ENCODE results near the gene ITGB8. TPM values are rescaled to one million over a fixed set of nuclear protein-coding genes. Genes with fewer than 3 reads are reported as not detected.

The ITGB8 gene
- total RNA-seq, 2 experiments from 2014 or later = not detected

DNA sequence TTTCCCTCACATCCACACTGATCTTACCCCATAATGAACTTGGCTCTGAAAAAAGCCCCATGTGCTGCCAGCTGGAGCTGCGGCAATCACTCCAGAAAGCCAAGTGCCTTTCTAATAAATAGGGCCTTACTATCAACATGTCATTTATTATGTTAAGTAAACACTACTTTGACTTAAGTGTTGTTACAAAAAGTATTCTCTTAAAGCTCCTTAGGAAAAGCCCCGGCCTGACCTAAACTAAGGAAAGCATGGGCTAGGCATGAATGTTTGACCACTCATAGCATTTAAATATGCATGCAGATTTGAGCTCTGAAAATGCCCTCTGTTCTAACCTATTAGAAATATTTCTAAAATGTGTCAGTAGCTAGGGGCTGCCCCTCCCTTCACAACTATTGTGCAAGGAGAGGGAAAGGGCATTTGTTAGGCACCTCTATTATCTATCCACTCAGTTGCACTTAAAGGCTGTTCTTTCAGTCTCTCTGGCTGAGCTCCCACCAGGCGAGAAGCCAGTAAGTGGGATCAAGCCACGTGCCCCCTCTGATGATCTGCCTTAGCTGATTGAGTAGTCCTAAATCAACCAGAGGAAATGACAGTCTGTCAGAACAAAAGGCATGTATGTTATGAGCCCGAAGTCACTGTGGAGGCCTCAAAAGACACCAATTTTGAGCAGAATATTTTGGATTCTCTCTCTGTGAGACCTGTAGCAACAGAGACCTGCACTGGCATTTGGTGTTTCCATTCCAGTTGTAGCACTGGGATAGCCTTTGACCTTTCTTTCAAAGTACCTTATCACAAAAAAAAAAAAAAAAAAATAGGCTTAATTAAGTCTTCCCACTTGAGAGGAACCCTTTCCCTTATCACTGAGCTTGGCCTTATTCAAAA, 77.1 kb downstream of the ITGB8 start:
- POLR2A ChIA-PET = no interaction called here
- no peaks in the 10 kb centered on the region for H3K4me1 Mint-ChIP-seq (ENCODE audit: low read depth)
- no peaks in the 10 kb centered on the region for H3K36me3 Mint-ChIP-seq (ENCODE audit: low read depth)
- CTCF ChIA-PET = interaction anchor here (0.7 kb wide), 1 partner anchor 191 kb away, joined by 3 read pairs; no protein-coding TSS in a partner anchor
- H3K9me3 Mint-ChIP-seq = no peaks in the 10 kb centered on the region
- H3K27ac Mint-ChIP-seq = no peak overlapping the region
- no peak for DNase-seq
- TF ChIP-seq, protein P1, sequence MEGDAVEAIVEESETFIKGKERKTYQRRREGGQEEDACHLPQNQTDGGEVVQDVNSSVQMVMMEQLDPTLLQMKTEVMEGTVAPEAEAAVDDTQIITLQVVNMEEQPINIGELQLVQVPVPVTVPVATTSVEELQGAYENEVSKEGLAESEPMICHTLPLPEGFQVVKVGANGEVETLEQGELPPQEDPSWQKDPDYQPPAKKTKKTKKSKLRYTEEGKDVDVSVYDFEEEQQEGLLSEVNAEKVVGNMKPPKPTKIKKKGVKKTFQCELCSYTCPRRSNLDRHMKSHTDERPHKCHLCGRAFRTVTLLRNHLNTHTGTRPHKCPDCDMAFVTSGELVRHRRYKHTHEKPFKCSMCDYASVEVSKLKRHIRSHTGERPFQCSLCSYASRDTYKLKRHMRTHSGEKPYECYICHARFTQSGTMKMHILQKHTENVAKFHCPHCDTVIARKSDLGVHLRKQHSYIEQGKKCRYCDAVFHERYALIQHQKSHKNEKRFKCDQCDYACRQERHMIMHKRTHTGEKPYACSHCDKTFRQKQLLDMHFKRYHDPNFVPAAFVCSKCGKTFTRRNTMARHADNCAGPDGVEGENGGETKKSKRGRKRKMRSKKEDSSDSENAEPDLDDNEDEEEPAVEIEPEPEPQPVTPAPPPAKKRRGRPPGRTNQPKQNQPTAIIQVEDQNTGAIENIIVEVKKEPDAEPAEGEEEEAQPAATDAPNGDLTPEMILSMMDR (IDR thresholded peaks at IDR 0.05) = no peak
- H3K4me3 Mint-ChIP-seq = no peak overlapping the region
- H3K27me3 Mint-ChIP-seq = no peaks in the 10 kb centered on the region
- intact Hi-C loops (cut with micrococcal nuclease) = no loop called here
- no peak for ATAC-seq

DNA sequence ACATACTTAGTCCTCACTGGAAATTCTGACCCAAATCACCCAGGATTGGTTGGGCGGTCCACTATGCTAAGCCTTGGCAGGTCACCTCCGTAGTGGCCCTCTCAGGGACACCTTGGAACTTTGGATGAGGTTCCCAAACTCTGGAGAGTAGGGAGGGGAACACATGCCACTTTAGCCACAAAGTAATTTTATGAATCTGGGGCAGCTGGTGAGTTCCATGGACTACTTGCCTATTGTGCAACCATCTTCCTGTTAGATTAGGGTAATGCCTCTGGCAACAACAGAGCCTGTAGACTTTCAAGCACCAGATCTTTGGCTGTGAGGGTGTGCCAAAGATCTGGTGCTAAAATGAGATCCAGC, 77.7 kb downstream of the ITGB8 start:
- Mint-ChIP-seq H3K36me3 (ENCODE audit: low read depth) (no peaks in the 10 kb centered on the region), H3K9me3 (no peaks in the 10 kb centered on the region), H3K27ac (no peak overlapping the region), H3K4me3 (no peak overlapping the region), H3K4me1 (ENCODE audit: low read depth) (no peaks in the 10 kb centered on the region), H3K27me3 (no peaks in the 10 kb centered on the region)
- ChIA-PET POLR2A (no interaction called here), CTCF (interaction anchor here (0.8 kb wide), 1 partner anchor 9 kb away, joined by 3 read pairs; no protein-coding TSS in a partner anchor)
- intact Hi-C loops (cut with micrococcal nuclease) = no loop called here
- ATAC-seq = no peak
- TF ChIP-seq, protein P1 (IDR thresholded peaks at IDR 0.05) = no peak
- no peak for DNase-seq

DNA sequence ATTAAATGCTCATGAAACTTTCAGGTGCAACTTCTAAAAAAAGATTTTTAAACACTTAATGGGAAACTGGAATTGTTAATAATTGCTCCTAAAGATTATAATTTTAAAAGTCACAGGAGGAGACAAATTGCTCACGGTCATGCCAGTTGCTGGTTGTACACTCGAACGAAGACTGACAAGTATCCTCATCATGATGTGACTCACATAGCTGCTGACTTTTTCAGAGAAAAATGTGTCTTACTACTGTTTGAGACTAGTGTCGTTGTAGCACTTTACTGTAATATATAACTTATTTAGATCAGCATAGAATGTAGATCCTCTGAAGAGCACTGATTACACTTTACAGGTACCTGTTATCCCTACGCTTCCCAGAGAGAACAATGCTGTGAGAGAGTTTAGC, 79.3 kb downstream of the ITGB8 start:
- intact Hi-C loops (cut with micrococcal nuclease) = no loop called here
- no peak overlapping the region for H3K27ac Mint-ChIP-seq
- POLR2A ChIA-PET = no interaction called here
- no peak for ATAC-seq
- no peaks in the 10 kb centered on the region for H3K4me1 Mint-ChIP-seq (ENCODE audit: low read depth)
- DNase-seq = no peak
- CTCF ChIA-PET = no interaction called here
- no peaks in the 10 kb centered on the region for H3K36me3 Mint-ChIP-seq (ENCODE audit: low read depth)
- no peaks in the 10 kb centered on the region for H3K27me3 Mint-ChIP-seq
- no peak overlapping the region for H3K4me3 Mint-ChIP-seq
- TF ChIP-seq, protein P1 (IDR thresholded peaks at IDR 0.05) = no peak
- H3K9me3 Mint-ChIP-seq = no peaks in the 10 kb centered on the region

DNA sequence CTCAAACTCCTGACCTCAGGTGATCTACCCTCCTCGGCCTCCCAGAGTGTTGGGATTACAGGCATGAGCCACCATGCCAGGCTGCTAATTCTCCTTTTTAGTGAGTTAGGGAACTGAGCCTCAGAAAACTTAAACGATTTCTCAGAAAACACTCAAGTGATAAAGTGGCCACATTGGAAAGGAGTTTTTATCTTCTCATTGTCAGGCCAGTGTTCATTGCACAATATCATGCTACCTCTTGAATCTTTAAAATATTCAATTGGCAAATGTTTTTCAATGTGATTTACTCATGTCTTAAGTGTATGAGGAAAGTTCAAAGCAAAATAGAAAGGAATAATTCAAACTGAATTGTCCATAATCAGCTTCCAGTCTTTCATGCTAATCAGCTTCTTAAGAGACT, 80.7 kb downstream of the ITGB8 start:
- DNase-seq = no peak
- no peak for ATAC-seq
- intact Hi-C loops (cut with micrococcal nuclease) = no loop called here
- Mint-ChIP-seq H3K36me3 (ENCODE audit: low read depth) (no peaks in the 10 kb centered on the region), H3K4me3 (no peak overlapping the region), H3K27me3 (no peaks in the 10 kb centered on the region), H3K4me1 (ENCODE audit: low read depth) (no peaks in the 10 kb centered on the region), H3K27ac (no peak overlapping the region), H3K9me3 (no peaks in the 10 kb centered on the region)
- ChIA-PET POLR2A (no interaction called here), CTCF (no interaction called here)
- TF ChIP-seq, protein P1 (IDR thresholded peaks at IDR 0.05) = no peak

DNA sequence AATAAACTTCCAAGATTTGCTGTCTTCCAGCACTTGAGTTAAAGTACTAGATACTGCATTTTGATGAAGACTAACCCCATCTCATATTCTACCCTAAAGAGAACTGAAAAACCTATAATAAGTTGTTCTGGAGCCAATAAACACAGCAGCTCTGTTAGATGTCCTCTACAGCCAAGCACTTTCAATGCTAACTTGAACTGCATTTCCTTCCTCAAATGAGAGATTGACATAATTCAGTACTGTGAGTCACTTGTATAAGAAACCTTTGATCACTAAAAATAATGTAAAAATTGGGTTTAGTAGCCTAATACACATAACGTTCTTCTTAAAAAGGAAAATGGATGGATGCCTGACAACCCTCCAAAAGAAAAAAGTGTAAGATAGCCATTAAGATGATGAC, 81.3 kb downstream of the ITGB8 start:
- ChIA-PET CTCF (no interaction called here), POLR2A (no interaction called here)
- Mint-ChIP-seq H3K9me3 (no peaks in the 10 kb centered on the region), H3K4me3 (no peak overlapping the region), H3K27me3 (no peaks in the 10 kb centered on the region), H3K27ac (no peak overlapping the region), H3K36me3 (ENCODE audit: low read depth) (no peaks in the 10 kb centered on the region), H3K4me1 (ENCODE audit: low read depth) (no peaks in the 10 kb centered on the region)
- ATAC-seq (no peak), DNase-seq (no peak)
- TF ChIP-seq, protein P1 (IDR thresholded peaks at IDR 0.05) = no peak
- intact Hi-C loops (cut with micrococcal nuclease) = no loop called here
